ENCODE measurements around the gene PHF23.

Gene PHF23

DNA sequence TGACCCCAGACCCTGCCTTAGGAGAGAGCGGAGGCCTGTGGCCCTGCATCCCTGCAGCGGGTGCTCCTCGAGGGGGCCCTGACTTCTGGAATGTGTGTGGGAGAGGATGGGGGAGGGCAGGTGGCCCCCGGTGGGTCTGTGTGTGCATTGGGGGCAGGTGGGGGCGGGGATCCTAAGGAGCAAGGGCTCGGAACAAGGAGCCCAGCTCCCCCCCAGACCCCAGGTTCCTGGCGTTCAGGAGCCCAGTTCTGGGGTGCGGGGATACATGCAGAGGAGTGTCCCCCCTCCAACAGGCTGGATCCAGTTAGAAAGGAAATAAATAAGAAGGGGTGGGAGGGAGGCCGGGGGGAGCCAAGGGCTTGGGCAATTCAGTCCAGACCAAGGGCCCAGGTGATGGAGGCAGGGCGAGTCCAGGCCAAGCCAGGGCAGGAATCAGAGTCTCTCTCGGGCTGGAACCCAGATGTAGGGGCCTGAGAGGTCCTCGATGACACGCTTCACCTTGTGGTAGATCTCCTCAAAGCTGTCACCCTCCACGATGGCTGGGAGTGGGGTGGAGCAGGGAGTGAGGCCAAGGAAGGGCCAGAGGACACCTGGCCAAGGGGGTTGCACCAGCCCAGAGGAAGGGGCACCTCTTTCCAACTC, 48.9 kb downstream of the PHF23 start:
- H3K27ac ChIP-seq: no peak overlapping the region
- TF ChIP-seq, protein P1, sequence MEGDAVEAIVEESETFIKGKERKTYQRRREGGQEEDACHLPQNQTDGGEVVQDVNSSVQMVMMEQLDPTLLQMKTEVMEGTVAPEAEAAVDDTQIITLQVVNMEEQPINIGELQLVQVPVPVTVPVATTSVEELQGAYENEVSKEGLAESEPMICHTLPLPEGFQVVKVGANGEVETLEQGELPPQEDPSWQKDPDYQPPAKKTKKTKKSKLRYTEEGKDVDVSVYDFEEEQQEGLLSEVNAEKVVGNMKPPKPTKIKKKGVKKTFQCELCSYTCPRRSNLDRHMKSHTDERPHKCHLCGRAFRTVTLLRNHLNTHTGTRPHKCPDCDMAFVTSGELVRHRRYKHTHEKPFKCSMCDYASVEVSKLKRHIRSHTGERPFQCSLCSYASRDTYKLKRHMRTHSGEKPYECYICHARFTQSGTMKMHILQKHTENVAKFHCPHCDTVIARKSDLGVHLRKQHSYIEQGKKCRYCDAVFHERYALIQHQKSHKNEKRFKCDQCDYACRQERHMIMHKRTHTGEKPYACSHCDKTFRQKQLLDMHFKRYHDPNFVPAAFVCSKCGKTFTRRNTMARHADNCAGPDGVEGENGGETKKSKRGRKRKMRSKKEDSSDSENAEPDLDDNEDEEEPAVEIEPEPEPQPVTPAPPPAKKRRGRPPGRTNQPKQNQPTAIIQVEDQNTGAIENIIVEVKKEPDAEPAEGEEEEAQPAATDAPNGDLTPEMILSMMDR (conservative IDR thresholded peaks at IDR 0.05): no peak

- TF ChIP-seq, protein P1 (conservative IDR thresholded peaks at IDR 0.05): no peak
- no peak overlapping the region for H3K27ac ChIP-seq
These were observed 53.0 kb downstream of the PHF23 start for GRCh38 chr17:7186241-7186640.
